Fibroblast of the aortic adventitia (primary cell): ENCODE measurements around the gene ACKR1. TPM values are rescaled to one million over a fixed set of nuclear protein-coding genes. Genes with fewer than 3 reads are reported as not detected.

Source experiments
- DNase-seq: peaks from one replicate; pipeline ENCODE4 v3.0.0-alpha.2; 2010; ENCODE audit warnings: low read depth
- H3K4me3 ChIP-seq: 2 replicates; pipeline ENCODE4 v1.5.1; 2011; ENCODE audit warnings: low read depth, mild to moderate bottlenecking, control low read depth, low read length, moderate library complexity
- CTCF ChIP-seq: IDR thresholded peaks from 2 replicates; pipeline ENCODE4 v1.5.1; 2011; ENCODE audit warnings: mild to moderate bottlenecking, low read length, control low read depth, inconsistent platforms; ENCODE audit not compliant: insufficient read depth
- total RNA-seq: library from RNA; depleted of rRNA; stranded (reverse); fragments of >200 nt; gene quantifications from 2 replicates; pipeline ENCODE4 v1.2.3, GENCODE V29; 2012; ENCODE audit warnings: low replicate concordance

The ACKR1 gene
- total RNA-seq, 1 donor = not detected

GRCh38 chr1:159222075-159222865, 17.6 kb downstream of the ACKR1 start:
- TF ChIP-seq CTCF = no peak
- DNase-seq = no peak
- H3K4me3 ChIP-seq = no peak overlapping the region

- TF ChIP-seq CTCF = no peak
- H3K4me3 ChIP-seq = no peak overlapping the region
- DNase-seq = no peak
Observed at GRCh38 chr1:159223004-159223403, 18.3 kb downstream of the ACKR1 start.

- no peak for TF ChIP-seq CTCF
- H3K4me3 ChIP-seq = no peak overlapping the region
- DNase-seq = no peak
Observed at GRCh38 chr1:159228554-159228953, 23.9 kb downstream of the ACKR1 start.

GRCh38 chr1:159229260-159229885, 24.7 kb downstream of the ACKR1 start:
- DNase-seq = no peak
- no peak overlapping the region for H3K4me3 ChIP-seq
- no peak for TF ChIP-seq CTCF

- no peak overlapping the region for H3K4me3 ChIP-seq
- DNase-seq = no peak
Observed at GRCh38 chr1:159229896-159230295, 25.2 kb downstream of the ACKR1 start.

GRCh38 chr1:159239551-159240220, 35.0 kb downstream of the ACKR1 start:
- no peak for DNase-seq
- no peak overlapping the region for H3K4me3 ChIP-seq
- TF ChIP-seq CTCF = no peak

More at GRCh38 chr1:159229896-159230295, 25.2 kb downstream of the ACKR1 start:
- no peak for TF ChIP-seq CTCF
